Keratinocyte (primary cell): Measurements from ENCODE around the gene WRNIP1. TPM values are rescaled to one million over a fixed set of nuclear protein-coding genes. Genes with fewer than 3 reads are reported as not detected.

Experiments used
- DNase-seq: peaks from one replicate; pipeline ENCODE4 v3.0.0-alpha.2; 2011; ENCODE audit warnings: low read depth, missing footprints, low spot score
- FAIRE-seq: peaks from 2 replicates; lab custom pipeline; 2011; peaks lifted over from hg19 to GRCh38; lab: Jason Lieb, UNC
- H2AFZ ChIP-seq: 2 replicates; pipeline ENCODE4 v1.6.0; 2012; ENCODE audit warnings: low read length, control low read depth, inconsistent platforms; ENCODE audit not compliant: control insufficient read depth
- H3K27ac ChIP-seq: 2 replicates; pipeline ENCODE4 v1.5.1; 2011; ENCODE audit warnings: low read length; ENCODE audit not compliant: control insufficient read depth, insufficient read depth
- H3K27me3 ChIP-seq: 3 replicates; pipeline ENCODE4 v1.6.0; 2011; ENCODE audit warnings: low read length; ENCODE audit not compliant: control insufficient read depth, insufficient read depth; ENCODE audit errors: extremely low read depth
- H3K36me3 ChIP-seq, 2 experiments: 2 replicates in 1 of 2; 3 replicates in 1 of 2; pipeline ENCODE4 v1.5.1; 2011; ENCODE audit warnings: low read length in 2 of 2, mild to moderate bottlenecking in 1 of 2; ENCODE audit not compliant: control insufficient read depth in 2 of 2, insufficient read depth in 2 of 2; ENCODE audit errors: extremely low read depth in 1 of 2
- H3K4me1 ChIP-seq: 3 replicates; pipeline ENCODE4 v1.5.1; 2011; ENCODE audit warnings: low read length; ENCODE audit not compliant: control insufficient read depth, insufficient read depth; ENCODE audit errors: extremely low read depth
- H3K4me2 ChIP-seq: 3 replicates; pipeline ENCODE4 v1.6.0; 2011; ENCODE audit warnings: low read depth, low read length; ENCODE audit not compliant: control insufficient read depth, insufficient read depth; ENCODE audit errors: extremely low read depth
- H3K4me3 ChIP-seq, 3 experiments: fragments of 200-600 bp in 1 of 3; sonication (generic) in 1 of 3; 2 replicates in 2 of 3; 3 replicates in 1 of 3; pipeline ENCODE4 v1.5.1; 2011 to 2016; ENCODE audit warnings: low read length in 3 of 3, mild to moderate bottlenecking in 3 of 3, control low read depth in 2 of 3, inconsistent platforms in 1 of 3, low read depth in 1 of 3, mixed read lengths in 1 of 3, mixed run types in 1 of 3, moderate library complexity in 1 of 3; ENCODE audit not compliant: control insufficient read depth in 2 of 3, insufficient read depth in 2 of 3; ENCODE audit errors: extremely low read depth in 1 of 3
- H3K79me2 ChIP-seq: 2 replicates; pipeline ENCODE4 v1.6.0; 2012; ENCODE audit warnings: low read length; ENCODE audit not compliant: control insufficient read depth, insufficient read depth
- H3K9ac ChIP-seq: 3 replicates; pipeline ENCODE4 v1.6.0; 2011; ENCODE audit warnings: low read length; ENCODE audit not compliant: control insufficient read depth, insufficient read depth; ENCODE audit errors: extremely low read depth
- H3K9me1 ChIP-seq: 3 replicates; pipeline ENCODE4 v1.6.0; 2011; ENCODE audit warnings: low read length; ENCODE audit not compliant: control insufficient read depth, insufficient read depth; ENCODE audit errors: extremely low read depth
- H3K9me3 ChIP-seq: 2 replicates; pipeline ENCODE4 v1.5.1; 2012; ENCODE audit warnings: low read depth, low read length; ENCODE audit not compliant: control insufficient read depth
- H4K20me1 ChIP-seq: 3 replicates; pipeline ENCODE4 v1.6.0; 2011; ENCODE audit warnings: low read length; ENCODE audit not compliant: control insufficient read depth, insufficient read depth; ENCODE audit errors: extremely low read depth
- EZH2 ChIP-seq: IDR thresholded peaks from one replicate; pipeline ENCODE4 v1.6.1; 2012; ENCODE audit warnings: inconsistent platforms, mild to moderate bottlenecking, low read length, moderate library complexity
- dilution Hi-C: fragments of 300-500 bp; cut with MboI; formaldehyde crosslinking; loops from one replicate; pipeline ENCODE4 v1.7.0; 2020; ENCODE audit warnings: low sequenced_read_pairs; ENCODE audit not compliant: extremely low pct_ligation_motif_present
- polyA plus RNA-seq, 5 experiments: library from polyadenylated mRNA; depleted of rRNA in 3 of 5; stranded (reverse) in 3 of 5; stranded (forward) in 1 of 5; unstranded in 1 of 5; fragments of >200 nt; gene quantifications; 1 replicate in 1 of 5; 2 replicates in 3 of 5; 3 replicates in 1 of 5; pipeline versions ENCODE4 v1.2.1 to v1.2.3, GENCODE V29; 2011 to 2012; ENCODE audit warnings: missing spikeins in 2 of 5, low read depth in 1 of 5, low replicate concordance in 1 of 5
- TF ChIP-seq, protein P1 (sequence below), 3 experiments: IDR thresholded peaks in 1 of 3; conservative IDR thresholded peaks in 1 of 3; optimal IDR thresholded peaks in 1 of 3; 2 replicates in 2 of 3; 3 replicates in 1 of 3; pipeline versions ENCODE3 to v1.5.1; 2011; ENCODE audit warnings: low read length in 3 of 3, mild to moderate bottlenecking in 3 of 3, moderate library complexity in 2 of 3, control low read depth in 1 of 3, inconsistent platforms in 1 of 3; ENCODE audit not compliant: insufficient read depth in 2 of 3; ENCODE audit errors: extremely low read depth in 1 of 3

The WRNIP1 gene
- polyA plus RNA-seq, 1 donor (not counting 4 experiments of a cell fraction or from before 2014, with no cell fraction given) = 52.3 TPM

DNA sequence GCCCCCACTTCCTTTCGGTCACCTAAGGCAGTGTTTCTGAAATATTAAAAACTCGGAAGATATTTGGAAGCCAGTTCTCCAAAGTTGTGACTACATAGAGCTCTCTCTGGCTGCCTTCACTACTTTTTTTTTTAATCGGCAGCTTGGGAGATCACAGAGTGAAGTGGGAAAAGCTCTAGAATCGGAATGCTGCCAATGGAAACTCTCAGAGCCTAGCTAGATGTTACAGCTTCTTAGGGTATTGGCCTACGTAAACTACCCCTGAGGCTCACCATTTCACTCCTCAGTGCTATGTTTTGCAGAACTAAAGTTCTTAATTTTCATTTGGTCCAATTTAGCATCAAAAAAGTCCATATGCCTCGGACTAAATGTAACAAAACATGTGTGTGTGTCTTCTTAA, 61.9 kb downstream of the WRNIP1 start:
- H2AFZ ChIP-seq = no peak overlapping the region
- H3K4me2 ChIP-seq = no peak overlapping the region
- no peak overlapping the region for H3K9ac ChIP-seq
- no peaks in the 10 kb centered on the region for H3K36me3 ChIP-seq
- H3K9me3 ChIP-seq = no peaks in the 10 kb centered on the region
- H3K9me1 ChIP-seq = no peaks in the 10 kb centered on the region
- no peaks in the 10 kb centered on the region for H3K79me2 ChIP-seq
- DNase-seq (no peak), FAIRE-seq (no peak)
- no peaks in the 10 kb centered on the region for H3K27me3 ChIP-seq
- no peaks in the 10 kb centered on the region for H4K20me1 ChIP-seq
- TF ChIP-seq, protein P1, sequence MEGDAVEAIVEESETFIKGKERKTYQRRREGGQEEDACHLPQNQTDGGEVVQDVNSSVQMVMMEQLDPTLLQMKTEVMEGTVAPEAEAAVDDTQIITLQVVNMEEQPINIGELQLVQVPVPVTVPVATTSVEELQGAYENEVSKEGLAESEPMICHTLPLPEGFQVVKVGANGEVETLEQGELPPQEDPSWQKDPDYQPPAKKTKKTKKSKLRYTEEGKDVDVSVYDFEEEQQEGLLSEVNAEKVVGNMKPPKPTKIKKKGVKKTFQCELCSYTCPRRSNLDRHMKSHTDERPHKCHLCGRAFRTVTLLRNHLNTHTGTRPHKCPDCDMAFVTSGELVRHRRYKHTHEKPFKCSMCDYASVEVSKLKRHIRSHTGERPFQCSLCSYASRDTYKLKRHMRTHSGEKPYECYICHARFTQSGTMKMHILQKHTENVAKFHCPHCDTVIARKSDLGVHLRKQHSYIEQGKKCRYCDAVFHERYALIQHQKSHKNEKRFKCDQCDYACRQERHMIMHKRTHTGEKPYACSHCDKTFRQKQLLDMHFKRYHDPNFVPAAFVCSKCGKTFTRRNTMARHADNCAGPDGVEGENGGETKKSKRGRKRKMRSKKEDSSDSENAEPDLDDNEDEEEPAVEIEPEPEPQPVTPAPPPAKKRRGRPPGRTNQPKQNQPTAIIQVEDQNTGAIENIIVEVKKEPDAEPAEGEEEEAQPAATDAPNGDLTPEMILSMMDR (optimal IDR thresholded peaks at IDR 0.05 in 1 of 3, IDR thresholded peaks at IDR 0.05 in 1 of 3, conservative IDR thresholded peaks at IDR 0.05 in 1 of 3; ENCODE audit: extremely low read depth in 1 of 3, insufficient read depth in 2 of 3, low read length in 3 of 3) = no peak
- no peak for TF ChIP-seq EZH2
- peaks cover 7% of the 10 kb centered on the region for H3K4me1 ChIP-seq
- dilution Hi-C loops = no loop called here
- H3K27ac ChIP-seq = no peak overlapping the region
- no peak overlapping the region for H3K4me3 ChIP-seq

- Histone ChIP-seq H3K27ac (no peak overlapping the region), H3K9me3 (no peaks in the 10 kb centered on the region), H3K9me1 (no peaks in the 10 kb centered on the region), H3K79me2 (no peaks in the 10 kb centered on the region), H3K27me3 (no peaks in the 10 kb centered on the region), H3K4me2 (no peak overlapping the region), H3K9ac (no peak overlapping the region), H4K20me1 (no peaks in the 10 kb centered on the region), H3K4me1 (peaks cover 2% of the 10 kb centered on the region), H2AFZ (no peak overlapping the region), H3K36me3 (peaks cover 0 to 1% of the 10 kb centered on the region in 2 experiments), H3K4me3 (no peak overlapping the region)
- TF ChIP-seq EZH2 = no peak
- TF ChIP-seq, protein P1 (optimal IDR thresholded peaks at IDR 0.05 in 1 of 3, IDR thresholded peaks at IDR 0.05 in 1 of 3, conservative IDR thresholded peaks at IDR 0.05 in 1 of 3; ENCODE audit: extremely low read depth in 1 of 3, insufficient read depth in 2 of 3, low read length in 3 of 3) = no peak
- dilution Hi-C loops = no loop called here
- FAIRE-seq (peak; percentile 32), DNase-seq (no peak)
Measured at GRCh38 chr6:2828629-2829028, 63.4 kb downstream of the WRNIP1 start.
